CD4-positive, alpha-beta T cell (primary cell): ENCODE measurements around the gene FGF19. TPM values are rescaled to one million over a fixed set of nuclear protein-coding genes. Genes with fewer than 3 reads are reported as not detected.

Experiments used
- ATAC-seq: fragments of 200-7000 bp; cut with Tn5 transposase; one replicate; pipeline ENCODE4 v1.10.0; 2022; ENCODE audit warnings: mild to moderate bottlenecking; ENCODE audit not compliant: poor library complexity
- CTCF ChIA-PET: fragments of 350-600 bp; sonication (Branson Sonifier 250); formaldehyde crosslinking; loops from one replicate; lab custom pipeline; 2021; ENCODE audit warnings: antibody characterized with exemption, inconsistent platforms; lab: Charles Lee
- POLR2A ChIA-PET: fragments of 350-600 bp; sonication (Branson Sonifier 250); formaldehyde crosslinking; loops from one replicate; lab custom pipeline; 2021; ENCODE audit warnings: antibody characterized with exemption, inconsistent platforms; lab: Charles Lee
- DNase-seq, 14 experiments: peaks; one replicate each; pipeline ENCODE4 v3.0.0-alpha.2; 2013 to 2020; ENCODE audit warnings: mixed read lengths in 2 of 14
- H3K27ac ChIP-seq, 2 donors: one replicate each; pipeline versions ENCODE4 v1.5.1 to v1.7.0; 2013; ENCODE audit warnings: low read length in 2 of 2, low read depth in 1 of 2, mild to moderate bottlenecking in 1 of 2
- H3K27me3 ChIP-seq, 2 experiments: 1 replicate in 1 of 2; 2 replicates in 1 of 2; pipeline versions ENCODE4 v1.6.1 to v1.7.0; 2013; ENCODE audit warnings: low read length in 2 of 2, control low read depth in 1 of 2, mild to moderate bottlenecking in 1 of 2, moderate library complexity in 1 of 2; ENCODE audit not compliant: insufficient read depth in 2 of 2, control insufficient read depth in 1 of 2
- H3K36me3 ChIP-seq: one replicate; pipeline ENCODE4 v1.6.1; 2013; ENCODE audit warnings: low read length, control low read depth; ENCODE audit not compliant: insufficient read depth
- H3K4me1 ChIP-seq: one replicate; pipeline ENCODE4 v1.6.1; 2013; ENCODE audit warnings: low read length, control low read depth; ENCODE audit not compliant: insufficient read depth
- H3K4me3 ChIP-seq: one replicate; pipeline ENCODE4 v1.5.1; 2013; ENCODE audit warnings: mild to moderate bottlenecking, low read length, moderate library complexity
- H3K9me3 ChIP-seq, 2 experiments: 1 replicate in 1 of 2; 2 replicates in 1 of 2; pipeline versions ENCODE4 v1.6.1 to v1.7.0; 2013; ENCODE audit warnings: low read length in 2 of 2, mild to moderate bottlenecking in 2 of 2, control low read depth in 1 of 2, moderate library complexity in 1 of 2; ENCODE audit not compliant: control insufficient read depth in 1 of 2, insufficient read depth in 1 of 2
- H3K27ac Mint-ChIP-seq: one replicate; pipeline ENCODE4 v1.8.0; 2020; ENCODE audit warnings: mixed read lengths
- H3K27me3 Mint-ChIP-seq: one replicate; pipeline ENCODE4 v1.8.0; 2021; ENCODE audit warnings: mixed read lengths
- H3K36me3 Mint-ChIP-seq: one replicate; pipeline ENCODE4 v1.8.0; 2021; ENCODE audit warnings: low read depth, mixed read lengths
- H3K4me1 Mint-ChIP-seq: one replicate; pipeline ENCODE4 v1.8.0; 2021; ENCODE audit warnings: low read depth, mixed read lengths
- H3K4me3 Mint-ChIP-seq: one replicate; pipeline ENCODE4 v1.8.0; 2020; ENCODE audit warnings: mild to moderate bottlenecking, mixed read lengths
- H3K9me3 Mint-ChIP-seq: one replicate; pipeline ENCODE4 v1.8.0; 2020; ENCODE audit warnings: mixed read lengths
- intact Hi-C, 2 experiments: fragments of 100-400 bp; cut with DNase I in 1 of 2; cut with micrococcal nuclease in 1 of 2; formaldehyde crosslinking; loops; one replicate each; pipeline versions ENCODE4 v1.15.1 to v1.9.0; 2023 to 2025; cut with DNase I, micrococcal nuclease
- total RNA-seq, 174 experiments: library from RNA in 2 of 174; stranded (reverse) in 2 of 174; gene quantifications; one replicate each; pipeline ENCODE4 v1.2.3 and lab custom pipeline; 2021 to 2026
- TF ChIP-seq, protein P1 (sequence below): fragments of 200-600 bp; IDR thresholded peaks from one replicate; pipeline ENCODE4 v1.8.0; 2022; ENCODE audit warnings: antibody characterized with exemption, mild to moderate bottlenecking

The FGF19 gene
- total RNA-seq, 2 experiments from 2014 or later: not detected

GRCh38 chr11:69669486-69669885, 34.3 kb downstream of the FGF19 start:
- ChIA-PET CTCF (interaction anchor here (2.2 kb wide), 1 partner anchor 10 kb away, joined by 13 read pairs; no protein-coding TSS in a partner anchor), POLR2A (no interaction called here)
- intact Hi-C loops: no loop called here
- Mint-ChIP-seq H3K9me3 (no peaks in the 10 kb centered on the region), H3K4me1 (peaks cover 33% of the 10 kb centered on the region), H3K36me3 (peaks cover 67% of the 10 kb centered on the region), H3K27me3 (no peaks in the 10 kb centered on the region), H3K4me3 (no peak overlapping the region), H3K27ac (no peak overlapping the region)
- no peak for DNase-seq
- no peak overlapping the region for H3K27ac ChIP-seq
- no peaks in the 10 kb centered on the region for H3K27me3 ChIP-seq
- peaks cover 64% of the 10 kb centered on the region for H3K36me3 ChIP-seq
- TF ChIP-seq, protein P1, sequence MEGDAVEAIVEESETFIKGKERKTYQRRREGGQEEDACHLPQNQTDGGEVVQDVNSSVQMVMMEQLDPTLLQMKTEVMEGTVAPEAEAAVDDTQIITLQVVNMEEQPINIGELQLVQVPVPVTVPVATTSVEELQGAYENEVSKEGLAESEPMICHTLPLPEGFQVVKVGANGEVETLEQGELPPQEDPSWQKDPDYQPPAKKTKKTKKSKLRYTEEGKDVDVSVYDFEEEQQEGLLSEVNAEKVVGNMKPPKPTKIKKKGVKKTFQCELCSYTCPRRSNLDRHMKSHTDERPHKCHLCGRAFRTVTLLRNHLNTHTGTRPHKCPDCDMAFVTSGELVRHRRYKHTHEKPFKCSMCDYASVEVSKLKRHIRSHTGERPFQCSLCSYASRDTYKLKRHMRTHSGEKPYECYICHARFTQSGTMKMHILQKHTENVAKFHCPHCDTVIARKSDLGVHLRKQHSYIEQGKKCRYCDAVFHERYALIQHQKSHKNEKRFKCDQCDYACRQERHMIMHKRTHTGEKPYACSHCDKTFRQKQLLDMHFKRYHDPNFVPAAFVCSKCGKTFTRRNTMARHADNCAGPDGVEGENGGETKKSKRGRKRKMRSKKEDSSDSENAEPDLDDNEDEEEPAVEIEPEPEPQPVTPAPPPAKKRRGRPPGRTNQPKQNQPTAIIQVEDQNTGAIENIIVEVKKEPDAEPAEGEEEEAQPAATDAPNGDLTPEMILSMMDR: no peak
- ATAC-seq: no peak
- no peaks in the 10 kb centered on the region for H3K9me3 ChIP-seq
- H3K4me1 ChIP-seq: peaks cover 21% of the 10 kb centered on the region
- H3K4me3 ChIP-seq: no peak overlapping the region

- no peak overlapping the region for H3K27ac ChIP-seq
- no peak for ATAC-seq
- Mint-ChIP-seq H3K36me3 (peaks cover 78% of the 10 kb centered on the region), H3K27ac (no peak overlapping the region), H3K4me1 (peaks cover 21% of the 10 kb centered on the region), H3K9me3 (no peaks in the 10 kb centered on the region), H3K27me3 (no peaks in the 10 kb centered on the region), H3K4me3 (no peak overlapping the region)
- ChIA-PET CTCF (no interaction called here), POLR2A (no interaction called here)
- H3K27me3 ChIP-seq: no peaks in the 10 kb centered on the region
- peaks cover 68% of the 10 kb centered on the region for H3K36me3 ChIP-seq
- DNase-seq: no peak
- TF ChIP-seq, protein P1: no peak
- no peaks in the 10 kb centered on the region for H3K9me3 ChIP-seq
- H3K4me1 ChIP-seq: peaks cover 5% of the 10 kb centered on the region
- no peak overlapping the region for H3K4me3 ChIP-seq
- intact Hi-C loops: no loop called here
Observed at GRCh38 chr11:69667619-69668604, 35.9 kb downstream of the FGF19 start.

DNA sequence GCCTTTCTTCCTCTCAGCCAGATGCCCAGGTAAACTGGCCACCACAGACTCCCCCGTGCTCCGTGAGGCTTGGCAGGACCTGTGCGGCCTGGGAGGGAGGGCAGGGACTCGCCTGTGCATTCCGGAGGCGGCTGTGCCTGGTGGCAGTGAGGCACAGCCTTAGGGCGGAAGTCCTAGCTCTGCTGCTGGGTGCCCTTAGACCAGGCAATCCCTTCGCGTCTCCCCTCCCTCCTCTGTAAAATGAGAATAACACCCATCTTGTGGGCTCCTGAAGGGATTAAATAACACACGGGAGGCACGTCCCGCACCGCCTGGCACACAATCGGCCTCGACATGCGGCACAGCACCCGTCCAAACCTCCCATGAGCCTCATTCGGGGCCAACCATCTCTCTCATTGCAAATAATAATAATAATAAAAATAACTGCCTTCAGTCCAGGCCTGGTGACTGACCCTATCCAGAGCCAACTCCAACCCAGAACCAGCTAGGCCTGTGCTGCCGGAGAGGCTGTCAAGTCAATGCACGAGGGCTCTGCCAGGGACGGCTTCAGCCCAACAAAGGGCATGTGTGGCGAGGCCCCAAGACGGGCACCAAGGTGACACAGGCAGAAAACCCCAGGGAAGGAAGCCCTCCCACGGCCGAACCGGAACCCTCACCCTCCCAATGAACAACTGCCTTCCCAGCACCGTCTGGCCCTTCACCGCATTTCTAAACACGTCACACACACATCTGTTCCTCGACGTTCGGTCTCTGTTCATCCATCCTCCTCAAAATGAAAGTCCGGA, 36.9 kb downstream of the FGF19 start:
- ATAC-seq: no peak
- no peaks in the 10 kb centered on the region for H3K9me3 Mint-ChIP-seq
- DNase-seq: no peak
- H3K4me3 Mint-ChIP-seq: no peak overlapping the region
- peaks cover 59% of the 10 kb centered on the region for H3K36me3 ChIP-seq
- TF ChIP-seq, protein P1: no peak
- intact Hi-C loops: no loop called here
- peaks cover 12% of the 10 kb centered on the region for H3K4me1 Mint-ChIP-seq
- no peaks in the 10 kb centered on the region for H3K9me3 ChIP-seq
- H3K27me3 ChIP-seq: no peaks in the 10 kb centered on the region
- peaks cover 2% of the 10 kb centered on the region for H3K4me1 ChIP-seq
- H3K27ac Mint-ChIP-seq: no peak overlapping the region
- ChIA-PET CTCF (no interaction called here), POLR2A (no interaction called here)
- H3K36me3 Mint-ChIP-seq: peaks cover 78% of the 10 kb centered on the region
- no peak overlapping the region for H3K27ac ChIP-seq
- no peaks in the 10 kb centered on the region for H3K27me3 Mint-ChIP-seq
- H3K4me3 ChIP-seq: no peak overlapping the region
